ENCODE data around the gene CNTN6. TPM values are rescaled to one million over a fixed set of nuclear protein-coding genes. Genes with fewer than 3 reads are reported as not detected.

Gene CNTN6
- total RNA-seq, 4 donors from 2014 or later = not detected

GRCh38 chr3:1447452-1447851 lies 354.6 kb downstream of the CNTN6 start:
- intact Hi-C loops (cut with DNase I; ENCODE audit: low total_unique reads) = no loop called here
- in situ Hi-C loops (cut with MboI; ENCODE audit: low sequenced_read_pairs in 4 of 4) = no loop called here
- DNase-seq (no peak), ATAC-seq (no peak)
- Histone ChIP-seq H3K4me3 (no peak overlapping the region), H3K27ac (no peak overlapping the region), H3K27me3 (no peaks in the 10 kb centered on the region), H3K4me1 (no peaks in the 10 kb centered on the region), H3K36me3 (no peaks in the 10 kb centered on the region), H3K9me3 (no peaks in the 10 kb centered on the region)
- no peak for TF ChIP-seq POLR2A (IDR thresholded peaks at IDR 0.05)
- TF ChIP-seq, protein P1, sequence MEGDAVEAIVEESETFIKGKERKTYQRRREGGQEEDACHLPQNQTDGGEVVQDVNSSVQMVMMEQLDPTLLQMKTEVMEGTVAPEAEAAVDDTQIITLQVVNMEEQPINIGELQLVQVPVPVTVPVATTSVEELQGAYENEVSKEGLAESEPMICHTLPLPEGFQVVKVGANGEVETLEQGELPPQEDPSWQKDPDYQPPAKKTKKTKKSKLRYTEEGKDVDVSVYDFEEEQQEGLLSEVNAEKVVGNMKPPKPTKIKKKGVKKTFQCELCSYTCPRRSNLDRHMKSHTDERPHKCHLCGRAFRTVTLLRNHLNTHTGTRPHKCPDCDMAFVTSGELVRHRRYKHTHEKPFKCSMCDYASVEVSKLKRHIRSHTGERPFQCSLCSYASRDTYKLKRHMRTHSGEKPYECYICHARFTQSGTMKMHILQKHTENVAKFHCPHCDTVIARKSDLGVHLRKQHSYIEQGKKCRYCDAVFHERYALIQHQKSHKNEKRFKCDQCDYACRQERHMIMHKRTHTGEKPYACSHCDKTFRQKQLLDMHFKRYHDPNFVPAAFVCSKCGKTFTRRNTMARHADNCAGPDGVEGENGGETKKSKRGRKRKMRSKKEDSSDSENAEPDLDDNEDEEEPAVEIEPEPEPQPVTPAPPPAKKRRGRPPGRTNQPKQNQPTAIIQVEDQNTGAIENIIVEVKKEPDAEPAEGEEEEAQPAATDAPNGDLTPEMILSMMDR (IDR thresholded peaks at IDR 0.05 in 4 of 5, conservative IDR thresholded peaks at IDR 0.05 in 1 of 5) = no peak

DNA sequence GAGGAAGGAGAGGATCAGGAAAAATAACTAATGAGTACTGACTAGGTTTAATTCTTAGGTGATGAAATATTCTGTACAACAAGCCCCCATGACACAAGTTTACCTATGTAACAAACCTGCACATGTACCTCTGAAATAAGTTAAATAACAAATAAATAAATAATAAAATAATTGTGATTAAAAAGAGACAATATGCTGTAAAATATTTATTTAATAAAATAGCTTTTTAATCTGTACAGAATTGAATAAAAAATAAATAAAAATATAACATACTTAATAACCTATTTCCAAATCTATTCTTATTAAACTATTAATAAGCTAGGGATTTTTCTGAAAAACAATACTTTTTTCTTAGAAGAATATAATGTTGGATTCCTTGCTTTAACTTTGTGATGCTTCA lies 355.6 kb downstream of the CNTN6 start:
- TF ChIP-seq, protein P1 (IDR thresholded peaks at IDR 0.05 in 4 of 5, conservative IDR thresholded peaks at IDR 0.05 in 1 of 5) = no peak
- no peak for TF ChIP-seq POLR2A (IDR thresholded peaks at IDR 0.05)
- intact Hi-C loops (cut with DNase I; ENCODE audit: low total_unique reads) (no loop called here), in situ Hi-C loops (cut with MboI; ENCODE audit: low sequenced_read_pairs in 4 of 4) (no loop called here)
- Histone ChIP-seq H3K4me3 (no peak overlapping the region), H3K9me3 (no peaks in the 10 kb centered on the region), H3K4me1 (no peaks in the 10 kb centered on the region), H3K27ac (no peak overlapping the region), H3K36me3 (no peaks in the 10 kb centered on the region), H3K27me3 (no peaks in the 10 kb centered on the region)
- ATAC-seq (no peak), DNase-seq (no peak)

Measured in gastrocnemius medialis (tissue), 4 donors.